Activated naive CD4-positive, alpha-beta T cell (primary cell): ENCODE measurements around the gene CNOT11.
"Not testable (repeated sequence)": the region's sequence is repeated elsewhere in the genome, so short reads cannot be mapped to it uniquely, and the experiment has no call there.

Experiments used
- DNase-seq, 4 experiments: peaks; one replicate each; lab custom pipeline; 2025; lab: John Stamatoyannopoulos, UW

CNOT11 gene

GRCh38 chr2:101245468-101245867, 7.2 kb upstream of the CNOT11 start:
- not testable (repeated sequence) for DNase-seq

GRCh38 chr2:101248756-101249155, 3.9 kb upstream of the CNOT11 start:
- not testable (repeated sequence) for DNase-seq

- no peak for DNase-seq
Measured at GRCh38 chr2:101249826-101250225, 2.9 kb upstream of the CNOT11 start.

- DNase-seq: not testable (repeated sequence)
Measured at GRCh38 chr2:101251246-101251781, 1.4 kb upstream of the CNOT11 start.

- DNase-seq: no peak
Measured at GRCh38 chr2:101251844-101252407, 760 bp upstream of the CNOT11 start.

- peak; percentile 54 to 73 (median 58) for DNase-seq
Measured at GRCh38 chr2:101253013-101253702, 472 bp downstream of the CNOT11 start.

- DNase-seq: no peak
Measured at GRCh38 chr2:101253703-101254450, 1.2 kb downstream of the CNOT11 start.

- no peak for DNase-seq
Measured at GRCh38 chr2:101255501-101255900, 2.8 kb downstream of the CNOT11 start.

GRCh38 chr2:101256316-101256715, 3.6 kb downstream of the CNOT11 start:
- no peak for DNase-seq

- no peak for DNase-seq
Measured at GRCh38 chr2:101258804-101259203, 6.1 kb downstream of the CNOT11 start.

GRCh38 chr2:101262142-101262541, 9.5 kb downstream of the CNOT11 start:
- no peak for DNase-seq

- DNase-seq: no peak
Measured at GRCh38 chr2:101263377-101263800, 10.7 kb downstream of the CNOT11 start.

GRCh38 chr2:101264360-101264939, 11.8 kb downstream of the CNOT11 start:
- DNase-seq: no peak

- DNase-seq: no peak
Measured at GRCh38 chr2:101265893-101266499, 13.3 kb downstream of the CNOT11 start.

- DNase-seq: no peak
Measured at GRCh38 chr2:101267671-101268656, 15.3 kb downstream of the CNOT11 start.

GRCh38 chr2:101270700-101271259, 18.1 kb downstream of the CNOT11 start:
- DNase-seq: no peak

- DNase-seq: no peak
Measured at GRCh38 chr2:101272045-101272784, 19.5 kb downstream of the CNOT11 start.

- no peak for DNase-seq
Measured at GRCh38 chr2:101273056-101273455, 20.4 kb downstream of the CNOT11 start.

GRCh38 chr2:101274142-101274541, 21.5 kb downstream of the CNOT11 start:
- DNase-seq: no peak

GRCh38 chr2:101277111-101277510, 24.4 kb downstream of the CNOT11 start:
- no peak for DNase-seq
